Adrenal gland (tissue), 12 donors: ENCODE measurements around the gene SHBG. TPM values are rescaled to one million over a fixed set of nuclear protein-coding genes. Genes with fewer than 3 reads are reported as not detected.

Experiments used
- DNase-seq, 7 donors: peaks; one replicate each; pipeline ENCODE4 v3.0.0-alpha.2; 2019 to 2020
- H3K27ac ChIP-seq, 5 donors: fragments of 200-600 bp; sonication (generic) in 4 of 5; 1 replicate in 3 of 5; 2 replicates in 2 of 5; pipeline versions ENCODE4 v1.5.1 to v1.8.0; 2016 to 2020; ENCODE audit warnings: mild to moderate bottlenecking in 1 of 5
- H3K27me3 ChIP-seq: fragments of 200-600 bp; 2 replicates; pipeline ENCODE4 v1.8.0; 2021
- H3K36me3 ChIP-seq, 2 donors: fragments of 200-600 bp; replicated peaks in 1 of 2; 1 replicate in 1 of 2; 2 replicates in 1 of 2; pipeline versions ENCODE4 v1.5.1 to v1.8.0; 2018 to 2022
- H3K4me1 ChIP-seq, 2 donors: fragments of 200-600 bp; replicated peaks in 1 of 2; 1 replicate in 1 of 2; 2 replicates in 1 of 2; pipeline versions ENCODE4 v1.5.1 to v1.8.0; 2018 to 2021
- H3K4me3 ChIP-seq, 4 donors: fragments of 200-600 bp; sonication (generic) in 3 of 4; one replicate each; pipeline ENCODE4 v1.5.1; 2016 to 2018
- H3K9me3 ChIP-seq, 3 donors: fragments of 200-600 bp; sonication (generic) in 1 of 3; replicated peaks in 1 of 3; 1 replicate in 2 of 3; 2 replicates in 1 of 3; pipeline versions ENCODE4 v1.5.1 to v1.8.0; 2016 to 2021
- POLR2A ChIP-seq, 2 donors: fragments of 450-650 bp; IDR thresholded peaks; one replicate each; pipeline ENCODE4 v1.6.1; 2017; ENCODE audit warnings: antibody characterized with exemption in 2 of 2, mild to moderate bottlenecking in 2 of 2, moderate library complexity in 1 of 2
- WGBS, 4 donors: extraction: QIAGEN DNeasy Blood & Tissue Kit in 2 of 4; methylation state at CpG; one replicate each; pipeline versions ENCODE4 v1.1.5 to v1.1.7; 2013 to 2017; 5-methylcytosine and 5-hydroxymethylcytosine counted together
- intact Hi-C, 2 donors: fragments of 100-400 bp; cut with DNase I; formaldehyde crosslinking; loops; one replicate each; pipeline versions ENCODE4 v1.14.1 to v1.15.0; 2022 to 2023
- polyA plus RNA-seq, 3 donors: library from polyadenylated mRNA; stranded (reverse); fragments of 200-250 nt in 2 of 3; fragments of 350-450 nt in 1 of 3; fragmentation: Illumina TruSeq in 1 of 3; extraction: RNeasy Lipid Tissue Mini Kit (QIAGEN cat#74804) in 1 of 3; gene quantifications; one replicate each; pipeline ENCODE4 v1.2.3, GENCODE V29; 2013 to 2014
- total RNA-seq, 9 donors: library from RNA; depleted of rRNA in 4 of 9; stranded (reverse); fragments of >200 nt in 4 of 9; fragments of 120-200 nt in 1 of 9; fragmentation: NEBNext Ultra II Directional in 1 of 9; extraction: Animal tissue kit (Norgen Biotek cat#: 25700) in 1 of 9; gene quantifications; one replicate each; pipeline versions ENCODE4 v1.1.0 to v1.2.4, GENCODE V29; 2013 to 2023
- TF ChIP-seq, protein P1 (sequence below), 6 experiments: fragments of 450-650 bp in 4 of 6; fragments of 200-600 bp in 2 of 6; sonication (generic) in 1 of 6; IDR thresholded peaks; 1 replicate in 5 of 6; 2 replicates in 1 of 6; pipeline versions ENCODE4 v1.5.1 to v1.8.0; 2016 to 2021; ENCODE audit warnings: antibody characterized with exemption in 6 of 6, mild to moderate bottlenecking in 2 of 6, moderate library complexity in 1 of 6
- donor health status: healthy with polysubstance abuse.
- donor health status: Bipolar disorder and iron deficiency.
- donor health status: DM: yes; HTN: yes; CAD: no.
- donor health status: DM: no; HTN: no; CAD: no.
- donor health status: DM: no; HTN: no; CAD: no.
- donor health status: DM: yes; HTN: yes; CAD: no.

The SHBG gene
- total and polyA plus RNA-seq, 12 donors = 0.30 to 3.8 (median 1.9) TPM

- Histone ChIP-seq H3K27me3 (no peaks in the 10 kb centered on the region), H3K36me3 (no peaks in the 10 kb centered on the region), H3K4me1 (peaks cover 17 to 19% of the 10 kb centered on the region in 2 donors), H3K9me3 (no peaks in the 10 kb centered on the region), H3K4me3 (peak overlapping the region in 2 of 4 donors; percentile 30 to 61), H3K27ac (peak overlapping the region in 2 of 5 donors; percentile 56 to 57)
- DNase-seq = no peak
- TF ChIP-seq, protein P1, sequence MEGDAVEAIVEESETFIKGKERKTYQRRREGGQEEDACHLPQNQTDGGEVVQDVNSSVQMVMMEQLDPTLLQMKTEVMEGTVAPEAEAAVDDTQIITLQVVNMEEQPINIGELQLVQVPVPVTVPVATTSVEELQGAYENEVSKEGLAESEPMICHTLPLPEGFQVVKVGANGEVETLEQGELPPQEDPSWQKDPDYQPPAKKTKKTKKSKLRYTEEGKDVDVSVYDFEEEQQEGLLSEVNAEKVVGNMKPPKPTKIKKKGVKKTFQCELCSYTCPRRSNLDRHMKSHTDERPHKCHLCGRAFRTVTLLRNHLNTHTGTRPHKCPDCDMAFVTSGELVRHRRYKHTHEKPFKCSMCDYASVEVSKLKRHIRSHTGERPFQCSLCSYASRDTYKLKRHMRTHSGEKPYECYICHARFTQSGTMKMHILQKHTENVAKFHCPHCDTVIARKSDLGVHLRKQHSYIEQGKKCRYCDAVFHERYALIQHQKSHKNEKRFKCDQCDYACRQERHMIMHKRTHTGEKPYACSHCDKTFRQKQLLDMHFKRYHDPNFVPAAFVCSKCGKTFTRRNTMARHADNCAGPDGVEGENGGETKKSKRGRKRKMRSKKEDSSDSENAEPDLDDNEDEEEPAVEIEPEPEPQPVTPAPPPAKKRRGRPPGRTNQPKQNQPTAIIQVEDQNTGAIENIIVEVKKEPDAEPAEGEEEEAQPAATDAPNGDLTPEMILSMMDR (IDR thresholded peaks at IDR 0.05) = no peak
- TF ChIP-seq POLR2A (IDR thresholded peaks at IDR 0.05) = no peak
- WGBS, 4 donors = 1% methylated on average over 12 to 45 of the region's 45 CpGs
- intact Hi-C loops = no loop called here
Measured at GRCh38 chr17:7651097-7651664, 21.2 kb downstream of the SHBG start.

- H3K27me3 ChIP-seq = no peaks in the 10 kb centered on the region
- peak in 1 of 7 donors; percentile 23 for DNase-seq
- no peaks in the 10 kb centered on the region for H3K9me3 ChIP-seq
- H3K4me3 ChIP-seq = peak overlapping the region in 2 of 4 donors; percentile 30 to 61
- peak overlapping the region in 2 of 5 donors; percentile 56 to 57 for H3K27ac ChIP-seq
- whole genome bisulfite sequencing, 4 donors = 0 to 6% (median 4%) methylated on average over 9 to 54 of the region's 54 CpGs
- intact Hi-C loops = no loop called here
- H3K4me1 ChIP-seq = peaks cover 17 to 24% of the 10 kb centered on the region in 2 donors
- no peaks in the 10 kb centered on the region for H3K36me3 ChIP-seq
- TF ChIP-seq, protein P1 (IDR thresholded peaks at IDR 0.05) = no peak
- TF ChIP-seq POLR2A (IDR thresholded peaks at IDR 0.05) = no peak
Measured at GRCh38 chr17:7651665-7652387, 21.9 kb downstream of the SHBG start.

- Histone ChIP-seq H3K27ac (peak overlapping the region in 2 of 5 donors; percentile 56 to 57), H3K27me3 (no peaks in the 10 kb centered on the region), H3K4me1 (peaks cover 23 to 30% of the 10 kb centered on the region in 2 donors), H3K9me3 (no peaks in the 10 kb centered on the region), H3K36me3 (no peaks in the 10 kb centered on the region), H3K4me3 (no peak overlapping the region)
- DNase-seq = no peak
- 64 to 76% (median 66%) methylated on average over 6 to 12 of the region's 12 CpGs for WGBS, 4 donors
- intact Hi-C loops = no loop called here
- TF ChIP-seq, protein P1 (IDR thresholded peaks at IDR 0.05) = no peak
- no peak for TF ChIP-seq POLR2A (IDR thresholded peaks at IDR 0.05)
Measured at GRCh38 chr17:7652388-7653356, 22.7 kb downstream of the SHBG start.
